Cardiac atrium fibroblast (primary cell): ENCODE measurements around the gene CPT1A. TPM values are rescaled to one million over a fixed set of nuclear protein-coding genes. Genes with fewer than 3 reads are reported as not detected.

ENCODE experiments used
- total RNA-seq: library from RNA; depleted of rRNA; stranded (reverse); fragments of >200 nt; gene quantifications from 2 replicates; pipeline ENCODE4 v1.2.3, GENCODE V29; 2015

The CPT1A gene
- total RNA-seq = 18.1 and 32.5 TPM in 2 replicates

DNA sequence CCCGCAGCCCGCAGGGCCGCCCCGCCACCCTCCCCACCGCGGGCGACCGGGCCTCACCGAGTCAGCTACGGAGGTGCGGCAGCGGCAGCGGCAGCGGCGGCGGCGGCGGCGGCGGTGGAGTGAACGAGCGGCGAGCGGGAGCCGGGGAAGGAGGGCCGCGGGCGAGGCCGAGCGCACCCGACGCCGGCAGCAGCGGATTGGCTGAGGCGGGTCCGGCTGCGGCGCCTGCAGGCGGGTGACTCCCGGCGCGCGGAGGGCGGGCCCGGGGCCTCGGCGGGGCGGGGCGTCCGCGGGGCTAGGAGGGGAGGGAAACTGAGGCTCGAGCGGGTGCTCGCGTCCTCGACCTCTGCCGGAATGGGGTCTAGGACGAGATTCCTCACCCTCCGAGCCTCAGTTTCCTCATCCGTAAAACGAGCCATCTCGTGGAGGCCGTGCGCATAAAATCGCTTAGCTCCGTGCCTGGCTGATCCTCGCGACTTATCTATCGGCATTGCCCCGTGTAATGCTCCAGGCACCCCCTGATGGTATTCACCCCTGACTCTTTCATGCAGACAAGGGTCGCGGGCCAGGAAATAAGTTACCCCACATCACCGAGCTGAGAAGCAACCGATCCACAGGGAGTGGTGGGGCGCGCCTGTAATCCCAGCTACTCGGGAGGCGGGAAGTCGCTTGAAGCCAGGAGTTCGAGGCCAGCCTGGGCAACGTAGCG, at the start of gene CPT1A:
Gene CPT1A (minus strand): TSS at position 199 of the 709 bp plus-strand sequence. CDS start 26,442 bp downstream, outside the sequence.

DNA sequence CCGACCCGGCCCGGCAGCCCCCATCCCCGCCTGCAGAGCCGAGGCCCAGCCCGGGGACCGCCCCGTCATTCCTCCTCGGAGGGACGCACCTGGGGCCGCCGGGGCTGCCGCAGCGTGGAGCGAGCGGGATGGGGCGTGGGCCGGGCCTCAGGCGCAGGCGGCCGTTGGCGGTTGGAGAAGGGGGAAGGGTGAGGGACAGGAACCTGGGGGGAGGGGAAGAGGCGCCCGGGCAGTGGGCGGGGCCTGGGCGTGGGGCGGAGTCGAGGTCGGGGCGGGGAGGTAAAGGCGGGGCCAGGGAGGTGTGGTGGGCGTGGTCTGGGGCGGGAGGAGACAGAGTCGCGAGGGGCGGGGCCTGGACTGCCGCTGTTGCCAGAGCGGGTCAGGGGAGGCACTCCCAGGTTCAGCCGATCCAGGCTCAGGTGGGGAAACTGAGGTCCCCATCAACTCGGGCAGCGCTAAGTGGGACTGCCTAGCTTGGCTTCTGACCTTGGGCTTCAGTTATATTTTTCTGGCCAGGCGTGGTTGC, 90.3 kb downstream of the CPT1A start, which contains the start of gene TESMIN:
Gene TESMIN (minus strand): TSS at position 190 of the 526 bp plus-strand sequence. CDS start 860 bp downstream, outside the sequence.

Other genes with a start within 250 kb of the CPT1A start
- gene GAL, start 157.4 kb downstream of the CPT1A start, total RNA-seq = 0.49 TPM in 1 of 2 replicates, not detected in the other
- gene TESMIN, start 90.4 kb downstream of the CPT1A start, total RNA-seq = not detected in 2 replicates
- gene MRPL21, start 61.9 kb upstream of the CPT1A start, total RNA-seq = 45.9 and 47.3 TPM in 2 replicates
- 6.5 TPM in 2 replicates for gene IGHMBP2, start 62.0 kb upstream of the CPT1A start, total RNA-seq
- gene MRGPRD, start 139.1 kb upstream of the CPT1A start, total RNA-seq = not detected in 2 replicates
- gene MRGPRF, start 171.3 kb upstream of the CPT1A start, total RNA-seq = 4.9 and 9.4 TPM in 2 replicates
- gene TPCN2, start 207.0 kb upstream of the CPT1A start, total RNA-seq = 5.4 and 6.0 TPM in 2 replicates